Measurements from ENCODE around the gene KLHL25.
A peak's percentile ranks its signal among the peaks of the same experiment; 100 is the strongest.

KLHL25 gene

GRCh38 chr15:85760531-85761371 is 34.0 kb downstream of the KLHL25 start:
- no peak for DNase-seq

DNA sequence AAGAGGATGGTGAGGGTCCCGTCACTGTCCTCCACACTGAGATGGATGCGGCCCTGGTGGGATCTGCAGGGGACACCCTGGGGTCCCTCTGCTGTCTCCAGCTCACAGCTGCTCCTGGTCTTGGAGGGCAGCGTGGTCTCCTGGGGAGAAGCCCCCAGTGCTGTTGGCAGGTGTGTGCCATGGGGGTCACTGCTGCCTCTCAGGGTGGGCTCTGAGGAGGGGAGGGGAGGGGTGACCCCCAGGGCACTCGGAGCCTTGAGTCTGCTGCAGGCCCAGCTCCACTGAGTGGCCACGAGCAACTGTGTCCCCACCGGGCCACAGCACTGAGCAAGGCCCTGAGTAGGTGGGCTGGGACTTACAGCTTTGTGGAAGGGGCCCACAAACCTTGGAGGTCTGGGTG is 34.7 kb downstream of the KLHL25 start:
- no peak for DNase-seq

DNA sequence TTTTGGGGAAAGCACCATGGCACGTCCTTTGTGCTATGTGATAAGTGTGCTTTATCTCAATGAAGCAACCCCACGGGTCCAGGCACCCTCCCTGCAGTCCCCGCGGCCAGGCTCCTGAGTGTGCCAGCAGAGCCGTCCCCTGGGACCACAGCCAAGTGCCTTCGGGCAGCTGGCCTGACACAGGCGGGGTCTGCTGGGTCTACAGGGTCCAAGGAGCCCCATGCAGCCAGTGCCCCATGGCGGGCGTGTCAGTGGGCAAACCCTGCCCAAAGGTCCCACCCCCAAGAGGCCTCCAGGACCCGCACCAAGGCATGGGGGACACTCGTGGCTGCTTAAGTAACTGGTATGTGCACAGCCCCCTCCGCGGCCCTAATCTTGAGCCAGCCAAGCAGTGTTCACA is 35.3 kb downstream of the KLHL25 start:
- no peak for DNase-seq

DNA sequence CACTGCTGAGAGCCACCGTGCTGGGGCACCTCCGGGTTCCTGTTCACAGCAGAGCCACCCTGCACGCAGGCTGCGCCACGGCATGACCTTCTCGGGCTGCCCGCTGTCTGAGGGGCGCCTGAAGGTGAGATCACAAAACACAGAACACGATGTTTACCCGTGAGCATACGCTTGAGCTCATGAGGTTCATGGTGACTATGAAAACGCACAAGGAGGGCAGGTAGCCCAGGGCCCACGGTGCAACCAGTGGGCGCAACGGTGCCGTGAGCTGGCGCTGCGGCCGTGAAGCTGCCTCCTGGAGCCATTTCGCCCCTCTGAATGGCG is 36.1 kb downstream of the KLHL25 start:
- DNase-seq = no peak

DNA sequence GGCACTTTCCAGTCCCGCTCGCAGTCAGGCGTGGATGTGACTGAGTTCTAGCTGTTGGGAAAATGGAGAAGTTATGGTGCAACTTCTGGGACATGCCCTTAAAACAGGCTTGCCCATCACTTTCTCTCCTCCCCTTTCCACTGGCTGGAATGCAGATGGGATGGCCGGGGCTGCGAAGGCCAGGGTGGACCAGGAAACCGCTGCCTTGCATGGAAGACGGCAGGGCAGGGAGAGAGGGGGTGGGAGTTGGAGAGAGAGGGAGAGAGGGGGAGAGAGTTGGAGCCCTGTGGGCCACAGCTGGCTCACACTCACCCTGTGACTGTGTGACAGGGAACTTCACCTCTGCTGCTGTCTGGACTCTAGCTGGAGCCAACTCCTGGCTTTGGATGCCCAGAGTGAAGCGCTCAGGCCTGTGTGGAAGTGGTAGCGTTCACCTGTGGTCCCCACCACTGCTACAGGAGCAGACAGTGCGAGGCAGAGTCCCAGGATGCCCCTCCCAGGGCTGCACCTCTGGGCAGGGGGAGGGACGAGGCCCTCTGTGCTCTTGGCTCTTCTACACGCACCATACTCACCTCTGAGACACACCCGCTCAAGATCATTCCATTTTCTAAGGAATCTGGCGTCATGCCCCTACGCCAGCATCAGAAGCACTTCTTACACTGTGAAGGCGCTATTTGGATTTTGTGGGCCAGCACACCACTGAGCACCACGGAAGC is 36.6 kb downstream of the KLHL25 start:
- no peak for DNase-seq

DNA sequence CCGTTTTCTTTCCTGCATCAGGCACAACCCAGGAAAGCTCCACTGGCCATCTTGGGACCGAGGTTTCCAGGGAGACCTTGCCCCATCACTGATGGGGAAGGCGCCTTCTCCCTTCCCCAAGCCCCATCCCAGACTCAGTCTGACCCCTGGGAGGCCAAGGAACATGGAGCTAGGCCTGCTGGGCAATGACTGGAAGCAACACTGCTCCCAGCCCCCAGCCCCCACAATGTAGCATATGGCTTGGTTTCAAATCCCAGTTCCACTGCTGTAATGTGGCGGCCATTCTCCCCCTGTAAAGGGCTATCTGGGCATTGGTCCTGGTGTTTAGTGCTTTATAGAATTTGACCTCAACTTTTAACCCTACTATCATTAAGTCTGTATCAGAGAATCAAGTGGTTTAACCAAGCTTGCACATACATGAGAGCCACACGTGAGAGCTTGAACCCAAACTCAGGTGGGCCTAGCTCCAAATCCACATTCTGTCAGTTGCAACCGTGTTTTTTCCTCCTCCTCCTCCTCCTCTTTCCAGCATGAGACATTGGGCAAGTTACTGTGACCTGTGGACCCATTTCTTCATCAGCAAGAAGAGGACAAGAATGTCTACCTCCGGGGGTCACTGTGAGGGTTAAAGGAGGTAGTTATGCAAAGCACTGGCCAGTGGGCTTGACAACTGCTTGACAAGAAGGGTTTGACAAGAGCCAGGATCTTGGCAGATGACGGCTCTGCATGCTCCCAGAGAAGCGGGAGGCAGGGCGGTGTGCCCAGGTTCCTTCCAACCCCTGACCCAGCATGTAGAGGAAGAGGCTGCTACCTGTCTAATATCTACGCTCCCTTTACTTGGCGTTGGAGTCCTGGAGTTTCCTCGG is 37.4 kb downstream of the KLHL25 start:
- no peak for DNase-seq

GRCh38 chr15:85756411-85757072 is 38.2 kb downstream of the KLHL25 start:
- no peak for DNase-seq

- no peak for DNase-seq
Measured at GRCh38 chr15:85755942-85756341, 38.8 kb downstream of the KLHL25 start.

- no peak for DNase-seq
Measured at GRCh38 chr15:85755471-85755870, 39.3 kb downstream of the KLHL25 start.

GRCh38 chr15:85754989-85755388 is 39.7 kb downstream of the KLHL25 start:
- no peak for DNase-seq

GRCh38 chr15:85753791-85754452 is 40.8 kb downstream of the KLHL25 start:
- DNase-seq = no peak

DNA sequence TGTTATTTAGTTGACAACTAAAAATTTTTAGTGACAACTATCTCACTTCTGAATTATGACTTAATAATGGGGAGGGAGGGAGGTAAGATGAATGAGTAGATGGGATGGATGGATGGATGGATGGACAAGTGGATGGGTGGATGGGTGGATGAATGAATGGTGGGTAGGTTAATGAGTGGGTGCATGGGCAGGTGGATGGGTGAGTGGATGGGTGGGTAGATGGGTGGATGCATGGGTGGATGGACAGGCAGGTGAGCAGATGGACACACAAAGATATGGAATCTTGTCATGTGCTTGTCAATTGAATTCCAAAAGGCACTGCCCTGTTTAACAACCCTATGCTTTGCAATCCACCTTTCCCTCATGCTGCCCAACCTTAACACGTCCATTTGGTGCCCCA is 41.5 kb downstream of the KLHL25 start:
- no peak for DNase-seq

DNA sequence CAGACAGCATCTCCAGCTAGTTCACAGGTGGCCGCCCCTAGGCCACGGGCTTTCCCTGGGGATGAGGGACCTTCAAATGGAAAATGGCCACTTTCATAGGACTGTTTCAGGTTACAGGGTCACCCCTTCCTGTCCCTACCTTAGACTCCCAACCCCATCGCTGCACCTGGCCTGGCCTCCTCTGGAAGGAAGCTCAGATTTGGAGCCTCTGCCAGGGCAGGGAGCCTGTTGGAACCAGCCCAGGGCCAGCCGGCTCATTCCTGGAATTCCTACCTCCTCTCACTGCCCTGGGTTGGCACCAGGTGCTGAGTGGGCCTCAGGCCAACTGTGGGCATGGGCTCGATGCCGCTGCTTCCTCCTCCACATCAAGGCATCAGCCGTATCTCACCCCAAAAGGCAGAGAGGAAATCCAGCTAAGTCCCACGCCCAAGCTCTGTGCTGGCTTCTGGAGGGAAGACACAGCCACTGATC is 42.2 kb downstream of the KLHL25 start:
- DNase-seq = peak; percentile 28

- DNase-seq = no peak
Measured at GRCh38 chr15:85752124-85752475, 42.6 kb downstream of the KLHL25 start.

- DNase-seq = no peak
Measured at GRCh38 chr15:85751291-85752123, 43.2 kb downstream of the KLHL25 start.

DNA sequence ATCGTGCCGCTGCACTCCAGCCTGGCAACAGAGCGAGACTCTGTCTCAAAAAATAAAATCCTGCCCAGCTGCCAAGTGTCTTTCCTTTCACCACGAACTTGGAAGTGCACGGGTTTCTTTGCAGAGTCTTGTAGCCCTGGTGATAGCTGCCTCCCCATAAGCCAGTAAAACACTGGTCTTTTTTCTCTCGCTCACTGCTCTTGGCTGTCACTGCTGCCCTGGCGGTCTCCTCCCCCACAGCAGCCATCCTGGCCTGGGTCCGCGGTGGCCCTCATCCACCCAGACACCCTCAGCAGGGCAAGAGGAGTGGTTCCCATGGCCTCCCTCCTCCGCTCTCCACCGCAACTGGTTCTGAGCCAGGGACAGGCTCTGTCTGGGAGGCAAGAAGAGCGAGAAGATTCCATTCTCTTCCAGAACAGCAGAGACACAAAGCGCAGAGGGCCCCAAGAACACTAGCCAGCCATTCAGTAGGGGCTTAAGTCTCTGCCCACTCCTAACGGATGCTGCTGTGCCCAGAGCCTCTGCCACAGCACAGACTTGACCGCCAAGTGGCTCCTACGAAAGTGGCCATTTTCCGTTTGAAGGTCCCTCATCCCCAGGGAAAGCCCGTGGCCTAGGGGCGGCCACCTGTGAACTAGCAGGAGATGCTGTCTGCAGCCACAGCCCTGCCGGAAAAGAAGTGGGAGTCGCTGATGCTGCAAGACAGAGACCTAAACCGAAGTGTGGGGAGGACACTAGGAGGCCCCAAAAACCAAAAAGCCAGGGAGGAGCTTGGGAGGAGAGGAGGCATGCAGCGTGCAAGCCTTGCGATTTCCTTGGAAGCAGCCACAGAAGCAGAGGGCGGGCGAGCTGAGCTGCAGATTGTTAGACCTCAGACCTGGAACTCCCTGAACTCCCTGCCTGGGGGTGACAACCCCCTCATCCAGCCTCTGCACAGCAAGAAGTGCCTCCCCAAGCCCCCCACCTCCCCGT is 44.1 kb downstream of the KLHL25 start:
- no peak for DNase-seq

DNA sequence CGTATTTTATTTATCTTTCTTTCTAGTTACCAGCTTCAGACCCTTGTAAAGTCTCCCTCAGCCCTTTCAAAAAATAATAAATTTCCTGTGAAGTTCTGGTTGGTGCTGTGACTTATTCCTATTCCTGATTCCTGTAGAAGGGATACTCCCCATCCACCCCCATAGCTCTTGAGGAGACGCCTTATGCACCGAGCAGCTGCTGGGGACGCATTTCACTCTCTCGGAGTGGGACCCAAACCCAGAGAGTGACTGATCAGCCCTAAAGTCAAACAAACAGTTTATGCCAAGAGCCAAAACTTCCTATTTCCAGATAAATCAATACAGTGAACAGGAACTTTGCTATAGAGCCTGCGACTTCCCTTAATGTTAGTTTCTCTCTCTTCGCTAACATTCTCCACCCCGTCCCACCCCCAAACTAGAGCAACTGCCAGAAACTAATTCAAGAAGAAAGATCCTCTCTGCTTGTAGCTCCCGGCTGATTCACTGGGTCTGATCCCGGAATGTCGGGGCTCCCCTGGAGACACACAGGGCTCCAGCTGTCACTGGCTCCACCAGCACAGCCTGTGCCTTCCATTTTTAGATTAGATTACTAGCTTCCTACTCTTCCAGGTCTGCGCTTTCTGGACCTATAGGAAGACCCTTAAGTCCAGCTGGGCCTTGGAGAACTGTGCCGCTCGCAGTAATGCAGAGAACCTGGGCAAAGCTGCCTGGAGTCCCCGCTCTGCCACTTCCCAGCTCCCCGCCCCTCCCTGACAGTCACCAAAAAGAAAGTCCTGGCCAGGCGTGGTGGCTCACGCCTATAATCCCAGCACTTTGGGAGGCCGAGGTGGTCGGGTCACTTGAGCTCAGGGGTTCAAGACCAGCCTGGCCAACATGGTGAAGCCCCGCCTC is 45.2 kb downstream of the KLHL25 start:
- DNase-seq = no peak

- no peak for DNase-seq
Measured at GRCh38 chr15:85748729-85749128, 46.0 kb downstream of the KLHL25 start.

DNA sequence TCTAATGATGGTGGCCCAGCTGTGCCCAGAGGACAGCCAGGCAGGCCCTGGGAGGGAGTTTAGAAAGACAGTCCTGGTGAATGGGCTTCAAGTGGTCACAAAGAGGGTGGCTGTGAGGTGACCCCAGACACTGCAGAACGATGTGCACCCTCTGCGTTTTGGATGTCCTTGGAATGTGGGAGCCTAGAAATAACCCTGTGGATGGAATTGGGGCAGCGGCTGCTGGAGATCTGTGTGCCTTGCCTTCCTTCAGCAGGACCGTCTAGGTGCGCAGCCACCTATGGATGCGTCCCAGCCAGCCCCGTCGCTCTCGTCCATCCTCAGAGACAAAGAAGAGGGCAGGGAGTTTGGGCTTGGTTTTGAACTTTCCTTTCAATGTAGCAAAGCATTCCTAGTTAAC is 46.5 kb downstream of the KLHL25 start:
- no peak for DNase-seq

All from DMS79 treated with DMSO at 0.1 percent for 48 hours (cell line).